HG03025 (cell line): Measurements from ENCODE around the gene ID1.
A peak's percentile ranks its signal among the peaks of the same experiment; 100 is the strongest.
"Not testable (repeated sequence)": the region's sequence is repeated elsewhere in the genome, so short reads cannot be mapped to it uniquely, and the experiment has no call there.

Experiments
- ATAC-seq: cut with Tn5 transposase; IDR thresholded peaks from one replicate; pipeline ENCODE4 v1.9.1; 2021; ENCODE audit warnings: mild to moderate bottlenecking, moderate library complexity; ENCODE audit not compliant: unreplicated experiment, low FRiP score

Gene ID1

GRCh38 chr20:31572701-31573554 is 32.2 kb upstream of the ID1 start:
- peak; percentile 71 for ATAC-seq

- no peak for ATAC-seq
These were observed 31.4 kb upstream of the ID1 start for GRCh38 chr20:31573555-31574321.

GRCh38 chr20:31574986-31575385 is 30.1 kb upstream of the ID1 start:
- not testable (repeated sequence) for ATAC-seq

DNA sequence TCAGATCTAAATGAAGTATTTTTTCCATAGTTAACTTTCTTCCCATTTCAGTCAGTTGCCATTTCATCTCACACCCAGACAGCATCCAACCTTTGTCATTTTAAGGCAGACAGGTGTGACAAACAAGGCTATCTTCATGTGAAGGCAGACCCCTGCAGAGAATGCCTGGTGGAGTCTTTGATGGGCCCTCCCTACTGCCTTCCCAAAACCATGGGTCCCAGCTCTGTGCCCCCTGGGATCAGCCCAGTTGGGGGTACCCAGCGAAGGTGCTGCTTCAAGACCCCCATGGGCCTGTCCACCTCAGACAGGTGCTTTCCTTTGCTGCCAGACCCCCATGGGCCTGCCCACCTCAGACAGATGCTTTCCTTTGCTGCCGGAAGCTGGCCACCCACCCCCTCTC is 28.3 kb upstream of the ID1 start:
- no peak for ATAC-seq

DNA sequence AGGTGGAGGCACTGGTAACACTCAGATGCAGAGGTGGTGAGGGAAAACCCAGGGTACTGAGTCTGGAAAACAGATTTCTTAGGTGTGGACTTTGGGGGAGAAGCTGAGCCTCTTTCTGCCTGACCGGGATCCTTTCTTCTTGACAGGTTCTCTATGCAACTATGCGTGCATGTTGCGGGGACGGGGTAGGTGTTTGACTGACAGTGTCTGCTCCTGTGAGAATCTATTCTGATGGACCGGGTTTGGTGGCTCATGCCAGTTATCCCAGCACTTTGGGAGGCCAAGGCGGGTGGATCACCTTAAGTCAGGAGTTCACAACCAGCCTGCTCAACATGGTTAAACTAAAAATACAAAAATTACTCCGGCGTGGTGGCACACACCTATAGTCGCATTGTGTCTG is 27.9 kb upstream of the ID1 start:
- no peak for ATAC-seq

DNA sequence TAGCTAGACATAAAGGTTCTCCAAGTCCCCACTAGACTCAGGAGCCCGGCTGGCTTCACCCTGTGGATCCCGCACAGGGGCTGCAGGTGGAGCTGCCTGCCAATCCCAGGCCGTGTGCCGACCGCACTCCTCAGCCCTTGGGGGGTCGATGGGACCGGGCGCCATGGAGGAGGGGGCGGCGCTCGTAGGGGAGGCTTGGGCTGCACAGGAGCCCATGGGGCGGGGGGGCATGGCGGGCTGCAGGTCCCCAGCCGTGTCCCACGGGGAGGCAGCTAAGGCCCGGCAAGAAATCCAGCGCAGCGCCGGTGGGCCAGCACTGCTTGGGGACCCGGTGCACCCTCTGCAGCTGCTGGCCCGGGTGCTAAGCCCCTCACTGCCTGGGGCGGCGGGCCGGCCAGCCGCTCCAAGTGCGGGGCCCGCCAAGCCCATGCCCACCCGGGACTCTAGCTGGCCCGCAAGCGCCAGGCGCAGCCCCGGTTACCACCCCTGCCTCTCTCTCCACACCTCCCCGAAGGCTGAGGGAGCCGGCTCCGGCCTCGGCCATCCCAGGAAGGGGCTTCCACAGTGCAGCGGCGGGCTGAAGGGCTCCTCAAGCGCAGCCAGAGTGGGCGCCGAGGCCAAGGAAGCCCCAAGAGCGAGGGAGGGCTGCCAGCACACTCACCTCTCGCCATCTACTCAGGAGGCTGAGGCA is 26.5 kb upstream of the ID1 start:
- no peak for ATAC-seq

- no peak for ATAC-seq
These were observed 25.8 kb upstream of the ID1 start for GRCh38 chr20:31579245-31579644.

DNA sequence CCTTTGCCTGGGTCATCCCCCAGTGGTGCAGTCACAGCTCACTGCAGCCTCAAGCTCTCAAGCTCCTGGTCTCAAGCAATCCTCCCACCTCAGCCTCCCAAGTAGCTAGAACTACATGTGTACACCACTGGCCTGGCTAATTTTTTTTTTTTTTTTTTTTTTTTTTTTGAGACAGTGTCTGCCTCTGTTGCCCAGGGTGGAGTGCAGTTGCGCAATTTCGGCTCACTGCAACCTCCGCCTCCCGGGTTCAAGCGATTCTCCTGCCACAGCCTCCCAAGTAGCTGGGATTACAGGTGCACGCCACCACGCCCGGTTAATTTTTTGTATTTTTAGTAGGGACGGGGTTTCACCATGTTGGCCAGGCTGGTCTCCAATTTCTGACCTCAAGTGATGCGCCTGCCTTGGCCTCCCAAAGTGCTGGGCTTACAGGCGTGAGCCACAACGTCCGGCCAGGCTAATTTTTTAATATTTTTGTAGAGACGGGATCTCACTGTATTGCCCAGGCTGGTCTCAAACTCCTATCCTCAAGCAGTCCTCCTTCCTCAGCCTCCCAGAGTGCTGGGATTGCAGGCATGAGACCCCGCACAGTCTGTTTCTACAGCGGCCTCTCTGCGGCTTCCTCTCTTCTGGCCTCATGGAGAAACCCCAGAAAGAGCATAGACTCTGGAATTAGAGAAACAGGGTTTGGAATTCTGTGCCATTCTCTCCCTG is 25.0 kb upstream of the ID1 start:
- not testable (repeated sequence) for ATAC-seq

- ATAC-seq, result no peak
These were observed 24.4 kb upstream of the ID1 start for GRCh38 chr20:31580706-31581105.

DNA sequence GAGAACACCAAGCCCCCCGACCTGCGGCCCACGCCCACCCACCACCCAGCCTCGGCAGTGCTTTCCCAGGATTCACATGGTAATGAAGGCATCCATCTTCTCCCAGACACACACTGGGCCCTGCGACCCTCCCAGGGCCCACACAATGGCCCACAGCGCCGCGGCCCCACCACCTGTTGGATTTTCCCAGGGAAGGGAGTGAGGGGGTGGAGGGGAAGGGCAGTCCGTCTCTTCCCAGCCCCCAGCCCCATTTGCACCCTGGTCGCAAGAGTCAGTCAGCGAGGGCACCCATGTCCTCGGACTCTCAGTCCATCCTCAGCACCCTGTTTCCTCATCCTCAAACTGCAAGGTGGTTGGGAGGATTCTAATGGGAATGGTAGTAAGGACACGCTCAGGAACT is 23.7 kb upstream of the ID1 start:
- ATAC-seq, result no peak

- ATAC-seq, result no peak
These were observed 17.3 kb upstream of the ID1 start for GRCh38 chr20:31587545-31588389.

DNA sequence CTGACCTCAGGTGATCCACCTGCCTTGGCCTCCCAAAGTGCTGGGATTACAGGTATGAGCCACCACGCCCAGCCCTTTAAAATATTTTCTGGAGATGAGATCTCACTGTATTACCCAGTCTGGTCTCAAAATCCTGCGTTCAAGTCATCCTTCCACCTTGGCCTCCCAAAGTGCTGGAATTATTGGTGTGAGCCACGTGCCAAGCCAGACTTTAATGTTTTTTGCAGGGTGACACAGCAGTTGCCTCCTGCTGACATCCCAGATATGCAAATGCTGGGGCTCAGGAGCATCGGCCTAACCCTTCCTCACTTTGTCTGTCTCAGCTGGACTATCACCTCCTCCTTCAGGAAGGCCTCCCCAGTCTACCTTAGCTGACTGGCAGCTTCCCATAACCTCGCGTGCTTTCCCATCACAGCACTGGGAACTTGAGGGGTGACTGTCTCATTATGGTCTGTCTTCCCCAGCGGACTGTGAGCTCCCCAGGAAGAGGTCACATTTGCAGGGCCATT is 14.3 kb upstream of the ID1 start:
- ATAC-seq, result no peak

DNA sequence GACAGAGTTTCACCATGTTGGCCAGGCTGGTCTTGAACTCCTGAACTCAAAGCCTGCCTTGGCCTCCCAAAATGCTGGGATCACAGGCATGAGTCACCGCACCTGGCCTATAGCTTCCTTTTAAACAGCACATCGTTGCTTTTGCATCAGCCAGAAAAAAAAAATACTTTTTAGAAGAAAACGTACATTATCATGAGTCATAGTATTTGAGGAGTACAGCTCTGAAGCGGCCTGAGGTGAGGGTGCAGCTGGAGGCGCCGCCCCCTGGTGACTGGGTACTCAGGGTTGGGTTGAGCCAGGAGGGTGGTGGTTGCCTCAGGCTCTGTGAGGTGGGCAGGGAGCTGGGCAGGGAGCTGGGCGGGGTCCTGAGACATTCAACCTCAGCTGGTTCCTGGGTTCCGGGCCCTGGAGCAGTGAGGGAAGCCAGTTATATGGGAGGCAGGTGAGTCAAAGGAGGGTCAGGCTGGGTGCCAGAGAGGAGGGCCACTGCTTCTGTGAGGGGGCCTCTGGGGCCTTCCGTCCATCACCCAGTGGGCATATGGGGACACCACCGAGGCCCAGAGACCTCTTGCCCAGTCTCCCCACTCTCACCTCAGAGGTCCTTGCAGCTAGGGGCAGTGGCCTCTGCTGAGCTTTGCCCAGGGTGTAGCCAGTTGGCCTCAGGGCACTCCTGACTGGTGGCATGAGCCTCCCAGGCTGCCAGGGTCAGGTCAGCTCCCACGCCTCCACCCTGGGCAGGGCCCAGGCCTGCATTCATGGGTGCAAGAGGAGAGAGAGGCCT is 11.7 kb upstream of the ID1 start:
- no peak for ATAC-seq

- no peak for ATAC-seq
These were observed 11.0 kb upstream of the ID1 start for GRCh38 chr20:31594002-31594557.

DNA sequence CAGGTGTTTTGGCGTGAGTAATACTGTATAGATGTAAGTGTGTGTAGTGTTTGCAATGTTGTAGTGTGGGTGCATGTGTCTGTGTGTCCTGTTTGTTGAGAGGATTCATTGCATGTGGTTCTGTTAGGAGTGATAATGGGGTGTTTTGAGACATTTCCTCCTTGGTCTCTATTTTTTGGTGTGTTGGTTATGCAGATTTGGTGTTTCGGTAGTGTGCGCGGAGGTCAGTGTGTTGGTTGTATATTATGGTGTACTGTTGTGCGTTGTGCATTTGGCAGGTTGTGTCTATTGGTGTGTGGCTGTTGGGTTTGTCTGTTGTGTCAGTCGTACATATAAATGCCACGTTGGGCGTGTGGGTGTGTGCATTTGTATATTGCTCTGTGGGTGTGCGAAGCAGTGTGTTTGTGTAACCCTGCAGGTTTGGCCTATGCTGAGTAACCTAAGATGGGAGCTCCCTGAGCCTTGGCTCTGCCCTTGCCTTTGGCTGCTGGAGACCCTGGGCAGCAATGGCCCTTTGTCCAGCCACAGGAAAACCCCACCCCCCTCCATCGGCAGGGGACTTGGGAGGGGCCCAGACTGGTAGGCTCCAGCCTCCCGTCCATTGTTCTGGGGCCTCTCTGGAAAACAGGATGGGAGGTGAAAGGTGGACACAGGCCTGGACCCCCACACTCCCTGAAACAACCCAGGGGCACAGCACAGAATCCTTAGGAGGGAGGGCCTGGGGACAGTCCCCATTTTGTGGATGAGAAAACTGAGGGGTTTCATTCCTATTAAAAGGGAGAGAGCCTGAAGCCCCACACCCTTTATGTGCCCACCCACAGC is 10.3 kb upstream of the ID1 start:
- no peak for ATAC-seq

DNA sequence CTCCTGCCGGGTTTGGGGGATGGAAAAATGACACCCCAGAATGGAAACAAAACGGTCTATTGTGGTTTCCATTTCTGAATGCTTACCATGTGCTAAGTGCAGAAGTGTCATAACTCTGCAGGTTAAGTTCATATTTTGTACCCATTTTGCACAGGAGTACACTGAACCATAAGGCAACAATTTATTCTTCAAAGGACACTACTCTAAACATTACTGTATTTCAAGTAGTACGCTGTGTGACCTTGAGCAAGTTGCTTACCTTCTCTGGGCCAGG is 9.8 kb upstream of the ID1 start:
- ATAC-seq, result no peak

DNA sequence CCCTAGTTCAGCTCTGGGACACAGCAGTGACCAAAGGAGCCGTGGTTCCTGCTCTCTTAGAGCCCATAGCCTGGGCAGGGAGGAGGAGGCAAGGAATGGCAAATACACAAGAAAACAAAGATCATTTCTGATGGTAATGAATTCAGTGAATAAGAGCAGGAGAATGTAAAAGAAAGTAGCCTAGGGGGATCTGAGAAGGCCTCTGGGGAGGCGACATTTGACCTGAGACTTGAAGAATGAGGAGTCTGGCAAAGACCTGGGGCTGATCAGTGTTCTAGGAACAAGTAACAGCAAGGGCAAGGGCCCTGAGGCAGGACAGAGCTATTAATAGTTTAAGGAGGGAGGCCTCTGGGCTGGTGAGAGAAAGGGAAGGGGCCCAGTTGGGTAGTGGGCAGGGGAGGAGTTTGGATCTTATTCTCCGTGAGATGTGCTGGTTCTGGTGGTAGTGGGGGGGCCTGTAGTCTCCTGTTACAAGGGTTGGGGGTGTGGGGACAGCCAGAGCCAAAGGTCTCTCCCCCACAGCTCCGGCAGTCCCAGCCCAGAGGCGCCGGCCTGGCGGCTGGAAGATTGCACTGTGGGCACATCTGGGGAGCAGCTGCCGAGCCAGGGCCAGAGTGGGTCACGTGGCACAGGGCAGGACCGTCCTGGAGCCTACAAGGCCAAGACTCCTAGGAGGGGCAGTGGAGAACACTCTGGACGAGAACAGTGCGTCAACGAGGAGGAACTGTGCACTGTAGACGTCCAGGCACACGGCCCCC is 9.3 kb upstream of the ID1 start:
- no peak for ATAC-seq
